Fibroblast of lung (primary cell): Measurements from ENCODE around the gene ATOX1.

Experiments used
- CTCF ChIP-seq, 2 donors: IDR thresholded peaks in 1 of 2; conservative IDR thresholded peaks in 1 of 2; 1 replicate in 1 of 2; 2 replicates in 1 of 2; pipeline ENCODE4 v1.5.1; 2011 to 2012; ENCODE audit warnings: low read length in 2 of 2, control low read depth in 1 of 2, inconsistent platforms in 1 of 2, low read depth in 1 of 2, mild to moderate bottlenecking in 1 of 2
- EZH2 ChIP-seq: IDR thresholded peaks from 2 replicates; pipeline ENCODE4 v1.5.1; 2012; ENCODE audit warnings: low read length, control low read depth, mild to moderate bottlenecking; ENCODE audit errors: missing control alignments

GRCh38 chr5:151738125-151738848 is 20.1 kb downstream of the ATOX1 start:
- no peak for TF ChIP-seq CTCF (conservative IDR thresholded peaks at IDR 0.05 in 1 of 2, IDR thresholded peaks at IDR 0.05 in 1 of 2; ENCODE audit: low read depth in 1 of 2, low read length in 2 of 2)
- TF ChIP-seq EZH2 = no peak
